IMR-90 (cell line): Measurements from ENCODE around the gene DTX3L.

ENCODE experiments used
- BHLHE40 ChIP-seq: fragments of 150-350 bp; IDR thresholded peaks from 2 replicates; pipeline ENCODE4 v1.6.1; 2016; ENCODE audit warnings: mild to moderate bottlenecking, low read depth, low read length
- CHD1 ChIP-seq: IDR thresholded peaks from 2 replicates; pipeline ENCODE4 v1.6.1; 2012; ENCODE audit warnings: low read depth, low read length, improper control_type of control experiment
- FOS ChIP-seq: fragments of 150-350 bp; IDR thresholded peaks from 2 replicates; pipeline ENCODE4 v1.6.1; 2016; ENCODE audit warnings: low read depth, low read length
- MAFK ChIP-seq: IDR thresholded peaks from 2 replicates; pipeline ENCODE4 v1.6.1; 2012; ENCODE audit warnings: low read depth, low read length, improper control_type of control experiment
- MAZ ChIP-seq: IDR thresholded peaks from 2 replicates; pipeline ENCODE4 v1.6.1; 2012; ENCODE audit warnings: low read depth, mild to moderate bottlenecking, low read length, improper control_type of control experiment, moderate library complexity, borderline replicate concordance
- MXI1 ChIP-seq: IDR thresholded peaks from 2 replicates; pipeline ENCODE4 v1.6.1; 2012; ENCODE audit warnings: low read depth, mild to moderate bottlenecking, low read length, moderate library complexity, borderline replicate concordance
- POLR2A ChIP-seq: IDR thresholded peaks from 2 replicates; pipeline ENCODE4 v1.6.1; 2012; ENCODE audit warnings: mild to moderate bottlenecking, low read depth, low read length
- RAD21 ChIP-seq: IDR thresholded peaks from 2 replicates; pipeline ENCODE4 v1.6.1; 2012; ENCODE audit warnings: low read length, improper control_type of control experiment
- RCOR1 ChIP-seq: IDR thresholded peaks from 2 replicates; pipeline ENCODE4 v1.6.1; 2012; ENCODE audit warnings: mild to moderate bottlenecking, low read length, improper control_type of control experiment; ENCODE audit not compliant: insufficient replicate concordance
- SMC3 ChIP-seq: fragments of 150-350 bp; IDR thresholded peaks from 2 replicates; pipeline ENCODE4 v1.6.1; 2016; ENCODE audit warnings: low read depth, mild to moderate bottlenecking, antibody characterized with exemption, low read length, moderate library complexity
- TF ChIP-seq, protein P1 (sequence below): conservative IDR thresholded peaks from 2 replicates; pipeline ENCODE4 v1.5.1; 2012; ENCODE audit warnings: mild to moderate bottlenecking, low read depth, low read length, improper control_type of control experiment
- TF ChIP-seq, protein P2 (sequence below): fragments of 150-350 bp; IDR thresholded peaks from 2 replicates; pipeline ENCODE4 v1.6.1; 2016; ENCODE audit warnings: low read depth, mild to moderate bottlenecking, low read length, moderate library complexity, borderline replicate concordance

DNA sequence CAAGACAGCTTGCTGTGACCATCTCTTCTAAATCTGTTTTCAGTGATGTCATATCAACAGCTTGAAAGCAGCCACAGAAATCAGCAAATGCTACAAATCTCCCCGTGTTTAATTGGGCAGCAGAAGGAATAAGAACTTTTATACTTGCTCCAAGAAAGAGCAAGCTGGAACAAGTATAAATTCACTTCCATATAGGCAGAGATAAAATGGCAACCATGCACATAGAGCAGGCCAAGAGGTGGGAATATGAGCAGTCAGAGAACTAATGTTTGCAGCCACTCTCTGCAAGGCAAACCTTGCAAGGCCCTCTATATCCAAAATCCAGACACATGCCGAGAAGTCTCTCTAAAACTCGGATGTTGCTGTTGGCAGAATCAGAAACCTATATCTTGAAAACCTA, 16.1 kb upstream of the DTX3L start:
- TF ChIP-seq BHLHE40 (no peak), MXI1 (no peak), POLR2A (no peak), MAZ (no peak), CHD1 (no peak), RAD21 (no peak), MAFK (no peak), FOS (no peak), SMC3 (no peak), RCOR1 (no peak)
- TF ChIP-seq, protein P1, sequence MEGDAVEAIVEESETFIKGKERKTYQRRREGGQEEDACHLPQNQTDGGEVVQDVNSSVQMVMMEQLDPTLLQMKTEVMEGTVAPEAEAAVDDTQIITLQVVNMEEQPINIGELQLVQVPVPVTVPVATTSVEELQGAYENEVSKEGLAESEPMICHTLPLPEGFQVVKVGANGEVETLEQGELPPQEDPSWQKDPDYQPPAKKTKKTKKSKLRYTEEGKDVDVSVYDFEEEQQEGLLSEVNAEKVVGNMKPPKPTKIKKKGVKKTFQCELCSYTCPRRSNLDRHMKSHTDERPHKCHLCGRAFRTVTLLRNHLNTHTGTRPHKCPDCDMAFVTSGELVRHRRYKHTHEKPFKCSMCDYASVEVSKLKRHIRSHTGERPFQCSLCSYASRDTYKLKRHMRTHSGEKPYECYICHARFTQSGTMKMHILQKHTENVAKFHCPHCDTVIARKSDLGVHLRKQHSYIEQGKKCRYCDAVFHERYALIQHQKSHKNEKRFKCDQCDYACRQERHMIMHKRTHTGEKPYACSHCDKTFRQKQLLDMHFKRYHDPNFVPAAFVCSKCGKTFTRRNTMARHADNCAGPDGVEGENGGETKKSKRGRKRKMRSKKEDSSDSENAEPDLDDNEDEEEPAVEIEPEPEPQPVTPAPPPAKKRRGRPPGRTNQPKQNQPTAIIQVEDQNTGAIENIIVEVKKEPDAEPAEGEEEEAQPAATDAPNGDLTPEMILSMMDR, result no peak
- TF ChIP-seq, protein P2, sequence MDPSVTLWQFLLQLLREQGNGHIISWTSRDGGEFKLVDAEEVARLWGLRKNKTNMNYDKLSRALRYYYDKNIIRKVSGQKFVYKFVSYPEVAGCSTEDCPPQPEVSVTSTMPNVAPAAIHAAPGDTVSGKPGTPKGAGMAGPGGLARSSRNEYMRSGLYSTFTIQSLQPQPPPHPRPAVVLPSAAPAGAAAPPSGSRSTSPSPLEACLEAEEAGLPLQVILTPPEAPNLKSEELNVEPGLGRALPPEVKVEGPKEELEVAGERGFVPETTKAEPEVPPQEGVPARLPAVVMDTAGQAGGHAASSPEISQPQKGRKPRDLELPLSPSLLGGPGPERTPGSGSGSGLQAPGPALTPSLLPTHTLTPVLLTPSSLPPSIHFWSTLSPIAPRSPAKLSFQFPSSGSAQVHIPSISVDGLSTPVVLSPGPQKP, result no peak
